Measurements from ENCODE around the gene DHX29.

DNA sequence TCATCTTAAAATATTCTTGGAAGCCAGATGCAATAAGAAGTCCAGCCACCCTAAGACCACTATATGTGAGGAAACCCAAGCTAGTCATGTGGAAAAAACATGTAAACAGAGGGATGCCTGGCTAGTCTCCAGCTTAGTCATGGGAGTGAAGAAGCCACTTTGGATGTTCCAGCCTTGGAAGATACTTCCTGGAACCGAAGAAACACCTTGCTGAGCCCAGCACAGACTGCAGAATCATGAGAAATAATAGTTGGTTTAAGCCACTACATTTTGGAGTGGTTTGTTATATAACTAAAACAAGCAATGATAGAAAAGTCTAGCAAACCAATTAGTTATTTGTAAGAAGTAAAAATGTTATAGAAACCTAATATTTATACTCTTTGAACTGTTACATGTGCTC is 12.6 kb downstream of the DHX29 start:
- TF ChIP-seq CTCF (IDR thresholded peaks at IDR 0.05 in 4 of 5, conservative IDR thresholded peaks at IDR 0.05 in 1 of 5) (no peak), POLR2A (IDR thresholded peaks at IDR 0.05) (no peak)
